H1 (cell line): ENCODE data around the gene PDGFB.

Source experiments
- CREB1 ChIP-seq: IDR thresholded peaks from 2 replicates; pipeline ENCODE4 v1.6.1; 2012; ENCODE audit warnings: inconsistent platforms
- POLR2AphosphoS5 ChIP-seq: IDR thresholded peaks from 2 replicates; pipeline ENCODE4 v1.6.1; 2011; ENCODE audit warnings: low read depth, low read length
- TF ChIP-seq, protein P1 (sequence below), 3 experiments: IDR thresholded peaks; 1 replicate in 2 of 3; 2 replicates in 1 of 3; pipeline versions ENCODE4 v1.5.1 to v1.6.1; 2011; ENCODE audit warnings: low read length in 3 of 3, mild to moderate bottlenecking in 3 of 3, inconsistent platforms in 2 of 3, low read depth in 1 of 3, moderate library complexity in 1 of 3; ENCODE audit not compliant: insufficient read depth in 1 of 3; ENCODE audit errors: control extremely low read depth in 1 of 3

DNA sequence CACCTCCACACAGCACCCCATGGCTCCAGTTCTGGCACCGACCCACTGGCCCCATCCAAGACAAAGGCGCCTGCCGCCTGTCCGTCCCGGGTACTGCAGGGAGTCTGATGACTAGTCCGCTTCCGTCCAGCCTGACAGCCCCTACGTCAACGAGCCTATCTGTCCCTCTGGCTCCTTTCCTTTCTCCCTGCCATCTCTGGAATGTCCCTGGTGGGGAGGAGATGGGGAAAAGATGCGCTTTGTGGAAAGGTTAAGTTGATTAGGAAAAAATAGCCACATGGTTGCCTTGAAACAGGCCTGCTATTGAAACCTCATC is 10.4 kb downstream of the PDGFB start:
- TF ChIP-seq POLR2AphosphoS5 (no peak), CREB1 (no peak)
- TF ChIP-seq, protein P1, sequence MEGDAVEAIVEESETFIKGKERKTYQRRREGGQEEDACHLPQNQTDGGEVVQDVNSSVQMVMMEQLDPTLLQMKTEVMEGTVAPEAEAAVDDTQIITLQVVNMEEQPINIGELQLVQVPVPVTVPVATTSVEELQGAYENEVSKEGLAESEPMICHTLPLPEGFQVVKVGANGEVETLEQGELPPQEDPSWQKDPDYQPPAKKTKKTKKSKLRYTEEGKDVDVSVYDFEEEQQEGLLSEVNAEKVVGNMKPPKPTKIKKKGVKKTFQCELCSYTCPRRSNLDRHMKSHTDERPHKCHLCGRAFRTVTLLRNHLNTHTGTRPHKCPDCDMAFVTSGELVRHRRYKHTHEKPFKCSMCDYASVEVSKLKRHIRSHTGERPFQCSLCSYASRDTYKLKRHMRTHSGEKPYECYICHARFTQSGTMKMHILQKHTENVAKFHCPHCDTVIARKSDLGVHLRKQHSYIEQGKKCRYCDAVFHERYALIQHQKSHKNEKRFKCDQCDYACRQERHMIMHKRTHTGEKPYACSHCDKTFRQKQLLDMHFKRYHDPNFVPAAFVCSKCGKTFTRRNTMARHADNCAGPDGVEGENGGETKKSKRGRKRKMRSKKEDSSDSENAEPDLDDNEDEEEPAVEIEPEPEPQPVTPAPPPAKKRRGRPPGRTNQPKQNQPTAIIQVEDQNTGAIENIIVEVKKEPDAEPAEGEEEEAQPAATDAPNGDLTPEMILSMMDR (IDR thresholded peaks at IDR 0.05; ENCODE audit: control extremely low read depth in 1 of 3, insufficient read depth in 1 of 3, low read depth in 1 of 3, low read length in 3 of 3), result no peak
